ENCODE data around the gene SMARCC2. TPM values are rescaled to one million over a fixed set of nuclear protein-coding genes. Genes with fewer than 3 reads are reported as not detected.

The SMARCC2 gene
- total RNA-seq, 6 experiments from 2014 or later: 72.1 to 99.8 (median 87.1) TPM

GRCh38 chr12:56220611-56221231, 31.4 kb upstream of the SMARCC2 start:
- H3K27me3 Mint-ChIP-seq (ENCODE audit: insufficient read depth): peaks cover 9% of the 10 kb centered on the region
- no peaks in the 10 kb centered on the region for H3K9me3 Mint-ChIP-seq
- H3K4me1 Mint-ChIP-seq (ENCODE audit: low read depth): peaks cover 37% of the 10 kb centered on the region
- H3K36me3 Mint-ChIP-seq (ENCODE audit: low read depth): peaks cover 5% of the 10 kb centered on the region
- H3K27ac Mint-ChIP-seq: peak overlapping the region; percentile 96
- DNase-seq: peak; percentile 39
- TF ChIP-seq, protein P1, sequence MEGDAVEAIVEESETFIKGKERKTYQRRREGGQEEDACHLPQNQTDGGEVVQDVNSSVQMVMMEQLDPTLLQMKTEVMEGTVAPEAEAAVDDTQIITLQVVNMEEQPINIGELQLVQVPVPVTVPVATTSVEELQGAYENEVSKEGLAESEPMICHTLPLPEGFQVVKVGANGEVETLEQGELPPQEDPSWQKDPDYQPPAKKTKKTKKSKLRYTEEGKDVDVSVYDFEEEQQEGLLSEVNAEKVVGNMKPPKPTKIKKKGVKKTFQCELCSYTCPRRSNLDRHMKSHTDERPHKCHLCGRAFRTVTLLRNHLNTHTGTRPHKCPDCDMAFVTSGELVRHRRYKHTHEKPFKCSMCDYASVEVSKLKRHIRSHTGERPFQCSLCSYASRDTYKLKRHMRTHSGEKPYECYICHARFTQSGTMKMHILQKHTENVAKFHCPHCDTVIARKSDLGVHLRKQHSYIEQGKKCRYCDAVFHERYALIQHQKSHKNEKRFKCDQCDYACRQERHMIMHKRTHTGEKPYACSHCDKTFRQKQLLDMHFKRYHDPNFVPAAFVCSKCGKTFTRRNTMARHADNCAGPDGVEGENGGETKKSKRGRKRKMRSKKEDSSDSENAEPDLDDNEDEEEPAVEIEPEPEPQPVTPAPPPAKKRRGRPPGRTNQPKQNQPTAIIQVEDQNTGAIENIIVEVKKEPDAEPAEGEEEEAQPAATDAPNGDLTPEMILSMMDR (IDR thresholded peaks at IDR 0.05): no peak
- H3K4me3 Mint-ChIP-seq: peak overlapping the region; percentile 94

GRCh38 chr12:56219840-56220239, 30.6 kb upstream of the SMARCC2 start:
- 0 out of 2 replicates have a peak overlapping the region, but pooled peaks have one; percentile 13 for H3K27ac Mint-ChIP-seq
- no peak for DNase-seq
- peaks cover 9% of the 10 kb centered on the region for H3K27me3 Mint-ChIP-seq (ENCODE audit: insufficient read depth)
- H3K9me3 Mint-ChIP-seq: no peaks in the 10 kb centered on the region
- TF ChIP-seq, protein P1 (IDR thresholded peaks at IDR 0.05): no peak
- peaks cover 33% of the 10 kb centered on the region for H3K4me1 Mint-ChIP-seq (ENCODE audit: low read depth)
- H3K36me3 Mint-ChIP-seq (ENCODE audit: low read depth): peaks cover 11% of the 10 kb centered on the region
- peak overlapping the region; percentile 94 for H3K4me3 Mint-ChIP-seq

- Mint-ChIP-seq H3K4me1 (ENCODE audit: low read depth) (peaks cover 19% of the 10 kb centered on the region), H3K4me3 (no peak overlapping the region), H3K27me3 (ENCODE audit: insufficient read depth) (peaks cover 6% of the 10 kb centered on the region), H3K36me3 (ENCODE audit: low read depth) (peaks cover 20% of the 10 kb centered on the region), H3K9me3 (no peaks in the 10 kb centered on the region), H3K27ac (peak overlapping the region; percentile 29; the same call in 1 of the 2 replicates)
- TF ChIP-seq, protein P1 (IDR thresholded peaks at IDR 0.05): no peak
- no peak for DNase-seq
Observed at GRCh38 chr12:56216461-56216860, 27.2 kb upstream of the SMARCC2 start.

DNA sequence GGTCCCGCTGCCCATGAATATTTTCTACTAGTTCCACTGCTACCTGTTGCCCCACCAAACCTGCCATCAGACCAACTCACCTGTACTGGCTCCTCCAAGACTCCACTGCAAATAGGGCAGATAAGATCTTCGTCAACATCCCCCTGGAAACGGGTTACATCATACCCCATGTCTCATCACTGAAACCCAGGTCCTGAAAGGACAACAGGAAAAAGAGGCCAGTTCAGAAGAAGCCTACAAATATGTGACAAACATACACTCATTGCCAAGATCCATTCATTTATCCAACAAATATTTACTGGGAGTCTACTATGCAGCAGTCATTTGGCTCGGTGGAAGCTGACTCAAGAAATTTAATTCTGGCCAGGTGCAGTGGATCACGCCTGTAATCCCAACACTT, 24.6 kb upstream of the SMARCC2 start:
- DNase-seq: no peak
- TF ChIP-seq, protein P1 (IDR thresholded peaks at IDR 0.05): no peak
- no peak overlapping the region for H3K4me3 Mint-ChIP-seq
- H3K9me3 Mint-ChIP-seq: no peaks in the 10 kb centered on the region
- peaks cover 34% of the 10 kb centered on the region for H3K36me3 Mint-ChIP-seq (ENCODE audit: low read depth)
- H3K27me3 Mint-ChIP-seq (ENCODE audit: insufficient read depth): no peaks in the 10 kb centered on the region
- peak overlapping the region; percentile 28 for H3K27ac Mint-ChIP-seq
- H3K4me1 Mint-ChIP-seq (ENCODE audit: low read depth): peaks cover 19% of the 10 kb centered on the region

DNA sequence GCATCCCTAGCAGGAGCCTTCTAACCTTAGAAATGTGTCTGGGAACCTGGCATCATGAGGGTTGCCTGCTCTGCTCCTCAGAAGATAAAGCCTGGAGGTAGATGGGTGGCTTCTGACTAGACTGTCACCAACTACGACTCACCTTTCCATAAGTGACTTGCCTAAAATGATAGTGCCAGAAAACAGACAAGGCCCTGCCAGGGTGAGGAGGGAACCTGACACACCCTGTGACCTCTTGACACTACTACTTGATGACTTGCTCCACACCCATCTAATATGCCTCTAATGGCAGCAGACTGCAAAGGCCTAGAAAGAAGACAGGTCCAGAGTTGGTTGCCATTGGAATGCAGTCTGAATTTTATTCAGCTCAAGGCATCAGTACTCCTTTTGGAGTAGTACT, 23.1 kb upstream of the SMARCC2 start:
- H3K27me3 Mint-ChIP-seq (ENCODE audit: insufficient read depth): peaks cover 2% of the 10 kb centered on the region; the same call in 1 of the 2 replicates
- TF ChIP-seq, protein P1 (IDR thresholded peaks at IDR 0.05): no peak
- no peaks in the 10 kb centered on the region for H3K9me3 Mint-ChIP-seq
- no peak overlapping the region for H3K4me3 Mint-ChIP-seq
- H3K27ac Mint-ChIP-seq: no peak overlapping the region
- H3K4me1 Mint-ChIP-seq (ENCODE audit: low read depth): peaks cover 28% of the 10 kb centered on the region
- H3K36me3 Mint-ChIP-seq (ENCODE audit: low read depth): peaks cover 38% of the 10 kb centered on the region
- DNase-seq: no peak

All from HFFc6 (cell line).